ENCODE measurements around the gene PEAK1. TPM values are rescaled to one million over a fixed set of nuclear protein-coding genes. Genes with fewer than 3 reads are reported as not detected.
"Not testable (repeated sequence)": the region's sequence is repeated elsewhere in the genome, so short reads cannot be mapped to it uniquely, and the experiment has no call there.

The PEAK1 gene
- total RNA-seq, 2 experiments from 2014 or later, result 6.0 to 10.8 TPM

- Histone ChIP-seq H3K9me2 (ENCODE audit: insufficient read depth, low read length) (no peaks in the 10 kb centered on the region), H3K4me1 (ENCODE audit: insufficient read depth, low read length, poor library complexity, severe bottlenecking) (peaks cover 7% of the 10 kb centered on the region), H2AFZ (ENCODE audit: low read length) (no peak overlapping the region), H3K27ac (ENCODE audit: low read depth, low read length, poor library complexity, severe bottlenecking) (no peak overlapping the region), H3K9me3 (ENCODE audit: low read length) (no peaks in the 10 kb centered on the region), H3K79me2 (ENCODE audit: insufficient read depth, low read depth, low read length) (no peaks in the 10 kb centered on the region), H4K20me1 (ENCODE audit: insufficient read depth, low read length) (no peaks in the 10 kb centered on the region), H3K36me3 (ENCODE audit: insufficient read depth, low read length) (no peaks in the 10 kb centered on the region), H3K4me2 (ENCODE audit: low read length) (0 out of 2 replicates have a peak overlapping the region, but pooled peaks have one; percentile 13), H3K4me3 (ENCODE audit: low read depth, low read length, poor library complexity, severe bottlenecking) (no peak overlapping the region)
- intact Hi-C loops (cut with micrococcal nuclease; ENCODE audit: unreplicated experiment), result no loop called here
- BruUV-seq (replicated peaks), result no TSS peak
- CTCF ChIA-PET (ENCODE audit: unreplicated experiment), result no interaction called here
- POLR2A ChIA-PET, result no interaction called here
- TF ChIP-seq EZH2phosphoT487 (IDR thresholded peaks at IDR 0.05; ENCODE audit: borderline replicate concordance, low read depth, low read length) (no peak), CTCF (conservative IDR thresholded peaks at IDR 0.05; ENCODE audit: low read length) (no peak)
- DNase-seq (ENCODE audit: low spot score), result peak; percentile 9
Observed at GRCh38 chr15:77162872-77163633, 256.9 kb downstream of the PEAK1 start.

GRCh38 chr15:77160562-77161478, 259.1 kb downstream of the PEAK1 start:
- no peak overlapping the region for H2AFZ ChIP-seq (ENCODE audit: low read length)
- no peak for DNase-seq (ENCODE audit: low spot score)
- no TSS peak for BruUV-seq (replicated peaks)
- POLR2A ChIA-PET, result no interaction called here
- no peaks in the 10 kb centered on the region for H4K20me1 ChIP-seq (ENCODE audit: insufficient read depth, low read length)
- TF ChIP-seq CTCF (conservative IDR thresholded peaks at IDR 0.05; ENCODE audit: low read length), result no peak
- no peaks in the 10 kb centered on the region for H3K79me2 ChIP-seq (ENCODE audit: insufficient read depth, low read depth, low read length)
- H3K9me3 ChIP-seq (ENCODE audit: low read length), result no peaks in the 10 kb centered on the region
- intact Hi-C loops (cut with micrococcal nuclease; ENCODE audit: unreplicated experiment), result no loop called here
- CTCF ChIA-PET (ENCODE audit: unreplicated experiment), result interaction anchor here (0.5 to 0.9 kb wide), 2 partner anchors 19 to 660 kb away, joined by 4 read pairs; no protein-coding TSS in a partner anchor
- no peaks in the 10 kb centered on the region for H3K9me2 ChIP-seq (ENCODE audit: insufficient read depth, low read length)
- H3K4me1 ChIP-seq (ENCODE audit: insufficient read depth, low read length, poor library complexity, severe bottlenecking), result peaks cover 7% of the 10 kb centered on the region
- no peak overlapping the region for H3K4me3 ChIP-seq (ENCODE audit: low read depth, low read length, poor library complexity, severe bottlenecking)
- H3K27ac ChIP-seq (ENCODE audit: low read depth, low read length, poor library complexity, severe bottlenecking), result no peak overlapping the region
- H3K36me3 ChIP-seq (ENCODE audit: insufficient read depth, low read length), result no peaks in the 10 kb centered on the region
- no peak overlapping the region for H3K4me2 ChIP-seq (ENCODE audit: low read length)

GRCh38 chr15:77156000-77156399, 263.9 kb downstream of the PEAK1 start:
- H3K9me3 ChIP-seq (ENCODE audit: low read length); H3K36me3 ChIP-seq (ENCODE audit: insufficient read depth, low read length); H4K20me1 ChIP-seq (ENCODE audit: insufficient read depth, low read length); DNase-seq (ENCODE audit: low spot score); H3K79me2 ChIP-seq (ENCODE audit: insufficient read depth, low read depth, low read length); H3K4me2 ChIP-seq (ENCODE audit: low read length); H3K27ac ChIP-seq (ENCODE audit: low read depth, low read length, poor library complexity, severe bottlenecking); H3K9me2 ChIP-seq (ENCODE audit: insufficient read depth, low read length); POLR2A ChIA-PET; BruUV-seq (replicated peaks); CTCF ChIA-PET (ENCODE audit: unreplicated experiment); H3K4me1 ChIP-seq (ENCODE audit: insufficient read depth, low read length, poor library complexity, severe bottlenecking); H3K4me3 ChIP-seq (ENCODE audit: low read depth, low read length, poor library complexity, severe bottlenecking); H2AFZ ChIP-seq (ENCODE audit: low read length): not testable (repeated sequence)
- intact Hi-C loops (cut with micrococcal nuclease; ENCODE audit: unreplicated experiment), result loop anchor here (5.0 kb wide), 1 partner anchor 1004 kb away; no protein-coding TSS in a partner anchor

Measured in OCI-LY7 (cell line).